Fibroblast of mammary gland (primary cell): ENCODE results near the gene CHID1.

Source experiments
- DNase-seq: peaks from one replicate; pipeline ENCODE4 v3.0.0-alpha.2; 2010; ENCODE audit warnings: low read depth
- H3K4me3 ChIP-seq: 2 replicates; pipeline ENCODE4 v1.5.1; 2011; ENCODE audit warnings: low read depth, mild to moderate bottlenecking, low read length, moderate library complexity; ENCODE audit not compliant: control insufficient read depth
- CTCF ChIP-seq: conservative IDR thresholded peaks from 2 replicates; pipeline ENCODE4 v1.5.1; 2011; ENCODE audit warnings: low read depth, low read length, inconsistent platforms; ENCODE audit not compliant: control insufficient read depth, insufficient read depth

The CHID1 gene

GRCh38 chr11:880447-880846 is 30.2 kb downstream of the CHID1 start:
- DNase-seq, result no peak
- H3K4me3 ChIP-seq, result no peak overlapping the region
- TF ChIP-seq CTCF, result no peak

- H3K4me3 ChIP-seq, result no peak overlapping the region
- no peak for TF ChIP-seq CTCF
- peak; percentile 6 for DNase-seq
Observed at GRCh38 chr11:877565-877964, 33.0 kb downstream of the CHID1 start.

DNA sequence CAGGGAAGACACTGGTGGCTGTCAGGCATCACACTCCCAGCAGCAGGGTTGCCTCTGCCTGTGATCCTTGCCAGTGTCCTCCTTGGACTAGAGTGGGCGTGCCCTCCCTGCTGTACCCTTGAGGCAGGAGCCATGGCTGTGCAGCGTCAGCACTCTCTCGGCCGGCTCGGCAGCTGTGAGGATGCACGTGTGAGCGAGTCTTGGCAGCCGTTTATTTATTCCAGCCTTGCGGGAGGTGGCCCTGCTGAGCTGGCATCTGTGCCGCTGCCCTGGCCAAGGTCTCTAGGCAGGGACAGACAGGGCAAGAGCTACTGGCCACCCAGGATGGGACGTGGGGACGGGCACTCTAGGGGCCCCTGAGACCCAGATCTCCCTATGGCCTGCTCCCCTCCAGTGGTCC is 34.1 kb downstream of the CHID1 start:
- no peak for TF ChIP-seq CTCF
- no peak overlapping the region for H3K4me3 ChIP-seq
- DNase-seq, result no peak

GRCh38 chr11:875769-876301 is 34.8 kb downstream of the CHID1 start:
- H3K4me3 ChIP-seq, result no peak overlapping the region
- no peak for TF ChIP-seq CTCF
- no peak for DNase-seq

DNA sequence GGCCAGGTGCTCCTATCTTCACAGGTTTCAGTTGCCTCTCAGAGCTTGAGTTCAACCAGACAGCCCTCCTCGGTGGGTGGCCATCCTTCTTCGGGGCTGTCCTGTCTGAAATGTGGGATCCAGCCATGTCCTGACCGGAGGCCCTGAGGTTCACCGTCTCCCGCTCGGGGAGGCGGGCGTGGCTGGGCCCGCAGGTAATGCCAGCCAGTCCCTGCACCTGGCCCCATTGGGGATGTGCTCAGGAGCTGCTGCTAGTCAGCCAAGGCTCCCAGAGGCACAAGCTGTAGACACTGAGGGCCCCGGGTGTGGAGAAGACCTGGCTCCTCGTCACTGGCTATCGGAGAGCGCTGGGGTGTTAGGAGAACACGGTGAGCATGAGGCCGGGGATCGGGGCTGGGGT is 35.4 kb downstream of the CHID1 start:
- TF ChIP-seq CTCF, result no peak
- DNase-seq, result no peak

GRCh38 chr11:873706-874105 is 36.9 kb downstream of the CHID1 start:
- no peak for TF ChIP-seq CTCF
- no peak overlapping the region for H3K4me3 ChIP-seq
- no peak for DNase-seq

More for the DNA sequence above, 35.4 kb downstream of the CHID1 start:
- no peak overlapping the region for H3K4me3 ChIP-seq

DNA sequence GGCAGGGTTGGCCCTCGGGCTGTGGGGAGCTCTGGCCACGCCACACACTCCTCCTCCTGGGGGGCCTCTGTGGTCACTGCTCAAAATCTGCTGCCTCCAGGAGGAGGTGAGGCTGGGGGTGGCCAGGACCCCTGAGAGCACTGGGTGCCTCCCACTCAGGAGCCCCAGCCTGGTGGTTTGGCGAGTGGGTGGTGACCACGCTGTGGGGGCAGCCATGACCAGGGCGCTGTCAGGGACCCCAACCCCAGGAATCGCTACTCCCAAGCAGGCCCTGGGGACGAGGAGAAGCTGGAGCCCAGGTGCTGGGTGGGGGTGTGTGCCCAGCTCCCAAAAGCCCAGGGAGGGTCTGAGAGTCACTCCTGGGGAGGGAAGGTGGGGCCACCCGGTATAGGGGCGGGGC is 37.8 kb downstream of the CHID1 start:
- TF ChIP-seq CTCF, result no peak
- no peak for DNase-seq
- no peak overlapping the region for H3K4me3 ChIP-seq
